A673 (cell line): ENCODE measurements around the gene HOXA3.

Source experiments
- CTCF ChIP-seq: fragments of 300-800, 200-600 bp; sonication (generic); conservative IDR thresholded peaks from 2 replicates; pipeline ENCODE4 v1.5.1; 2017; ENCODE audit warnings: low read depth, mild to moderate bottlenecking, antibody characterized with exemption, low read length, moderate library complexity, mixed read lengths
- EZH2 ChIP-seq: fragments of 200-600 bp; sonication (generic); IDR thresholded peaks from 2 replicates; pipeline ENCODE4 v1.6.1; 2017; ENCODE audit warnings: borderline replicate concordance, low read depth, mild to moderate bottlenecking, mixed read lengths, antibody characterized with exemption, low read length; ENCODE audit not compliant: poor library complexity, severe bottlenecking

- TF ChIP-seq CTCF: no peak
- no peak for TF ChIP-seq EZH2
Measured at GRCh38 chr7:27137640-27138315, 14.6 kb downstream of the HOXA3 start.
